OCI-LY3 (cell line): ENCODE measurements around the gene MBP.

Experiments
- CTCF ChIP-seq: fragments of 200-600, 300-600 bp; sonication (generic); IDR thresholded peaks from 2 replicates; pipeline ENCODE4 v1.5.1; 2014; ENCODE audit warnings: antibody characterized with exemption, low read length, low read depth
- EZH2phosphoT487 ChIP-seq: fragments of 200-600 bp; shearing (Covaris generic); IDR thresholded peaks from 2 replicates; pipeline ENCODE4 v1.6.1; 2018; ENCODE audit warnings: antibody characterized with exemption, mixed run types, low read depth

- TF ChIP-seq CTCF (no peak), EZH2phosphoT487 (no peak)
These were observed 107.5 kb downstream of the MBP start for GRCh38 chr18:77025123-77025522.
